ENCODE results near the gene KHDC1L.

GRCh38 chr6:73234733-73235132 lies 9.4 kb upstream of the KHDC1L start:
- no peak for TF ChIP-seq POLR2A (IDR thresholded peaks at IDR 0.05; ENCODE audit: low read depth, low read length)
- TF ChIP-seq CHD1 (IDR thresholded peaks at IDR 0.05; ENCODE audit: low read depth, low read length): no peak
- TF ChIP-seq CTCF (conservative IDR thresholded peaks at IDR 0.05; ENCODE audit: low read depth, low read length): no peak
- TF ChIP-seq MAFK (IDR thresholded peaks at IDR 0.05; ENCODE audit: low read depth, low read length): no peak
- TF ChIP-seq BHLHE40 (IDR thresholded peaks at IDR 0.05; ENCODE audit: low read depth, low read length): peak; percentile 57
- TF ChIP-seq RCOR1 (IDR thresholded peaks at IDR 0.05; ENCODE audit: insufficient replicate concordance, low read length): no peak
- TF ChIP-seq CEBPB (IDR thresholded peaks at IDR 0.05; ENCODE audit: low read depth, low read length): peak; percentile 92
- no peak for TF ChIP-seq MAZ (IDR thresholded peaks at IDR 0.05; ENCODE audit: borderline replicate concordance, low read depth, low read length)
- TF ChIP-seq USF2 (IDR thresholded peaks at IDR 0.05; ENCODE audit: low read depth, low read length): no peak
- no peak for TF ChIP-seq ELK1 (IDR thresholded peaks at IDR 0.05; ENCODE audit: borderline replicate concordance, low read depth, low read length)
- TF ChIP-seq SMC3 (IDR thresholded peaks at IDR 0.05; ENCODE audit: low read depth, low read length): no peak
- no peak; the same call in 1 of the 2 replicates for TF ChIP-seq NFE2L2 (IDR thresholded peaks at IDR 0.05; ENCODE audit: low read depth, low read length)

All from IMR-90 (cell line).